ENCODE measurements around the gene PDE4D.

The PDE4D gene

GRCh38 chr5:59521476-59521875 lies 372.1 kb downstream of the PDE4D start:
- POLR2A ChIA-PET = no interaction called here
- no peak for DNase-seq (ENCODE audit: extremely low spot score)
- CTCF ChIA-PET = no interaction called here
- TF ChIP-seq BHLHE40 (IDR thresholded peaks at IDR 0.05; ENCODE audit: borderline replicate concordance) = no peak
- TF ChIP-seq FOXA1 (IDR thresholded peaks at IDR 0.05) = no peak
- no peak for TF ChIP-seq LEF1 (IDR thresholded peaks at IDR 0.05; ENCODE audit: borderline replicate concordance)
- TF ChIP-seq L3MBTL2 (conservative IDR thresholded peaks at IDR 0.05) = no peak
- no peak for TF ChIP-seq ZNF384 (IDR thresholded peaks at IDR 0.05)
- no peak for TF ChIP-seq FOXK2 (IDR thresholded peaks at IDR 0.05)
- TF ChIP-seq PKNOX1 (IDR thresholded peaks at IDR 0.05) = no peak
- TF ChIP-seq CTBP1 (IDR thresholded peaks at IDR 0.05; ENCODE audit: borderline replicate concordance) = no peak
- no peak for TF ChIP-seq NFRKB (IDR thresholded peaks at IDR 0.05)
- TF ChIP-seq ELF4 (IDR thresholded peaks at IDR 0.05) = no peak
- TF ChIP-seq TARDBP (IDR thresholded peaks at IDR 0.05) = no peak
- no peak for TF ChIP-seq SP1 (IDR thresholded peaks at IDR 0.05)
- no peak for TF ChIP-seq HDGF (IDR thresholded peaks at IDR 0.05; ENCODE audit: borderline replicate concordance)
- TF ChIP-seq SUZ12 (IDR thresholded peaks at IDR 0.05) = no peak
- no peak for TF ChIP-seq FOXM1 (IDR thresholded peaks at IDR 0.05; ENCODE audit: borderline replicate concordance)
- no peak for TF ChIP-seq ARNT (IDR thresholded peaks at IDR 0.05)

- CTCF ChIA-PET = no interaction called here
- DNase-seq (ENCODE audit: extremely low spot score) = no peak
- no peak for TF ChIP-seq PKNOX1 (IDR thresholded peaks at IDR 0.05)
- no peak for TF ChIP-seq NFRKB (IDR thresholded peaks at IDR 0.05)
- no peak for TF ChIP-seq LEF1 (IDR thresholded peaks at IDR 0.05; ENCODE audit: borderline replicate concordance)
- no peak for TF ChIP-seq FOXK2 (IDR thresholded peaks at IDR 0.05)
- no peak for TF ChIP-seq ARNT (IDR thresholded peaks at IDR 0.05)
- TF ChIP-seq FOXA1 (IDR thresholded peaks at IDR 0.05) = no peak
- POLR2A ChIA-PET = no interaction called here
Measured at GRCh38 chr5:59519338-59519737, 374.2 kb downstream of the PDE4D start.

- ChIA-PET POLR2A (no interaction called here), CTCF (no interaction called here)
- TF ChIP-seq FOXA1 (IDR thresholded peaks at IDR 0.05) (no peak), NFRKB (IDR thresholded peaks at IDR 0.05) (no peak), TARDBP (IDR thresholded peaks at IDR 0.05) (no peak), ARNT (IDR thresholded peaks at IDR 0.05) (no peak), L3MBTL2 (conservative IDR thresholded peaks at IDR 0.05) (no peak), BHLHE40 (IDR thresholded peaks at IDR 0.05; ENCODE audit: borderline replicate concordance) (no peak), PKNOX1 (IDR thresholded peaks at IDR 0.05) (no peak), SUZ12 (IDR thresholded peaks at IDR 0.05) (no peak), HDGF (IDR thresholded peaks at IDR 0.05; ENCODE audit: borderline replicate concordance) (no peak), ZNF384 (IDR thresholded peaks at IDR 0.05) (no peak), CTBP1 (IDR thresholded peaks at IDR 0.05; ENCODE audit: borderline replicate concordance) (no peak), FOXK2 (IDR thresholded peaks at IDR 0.05) (no peak), LEF1 (IDR thresholded peaks at IDR 0.05; ENCODE audit: borderline replicate concordance) (no peak), ELF4 (IDR thresholded peaks at IDR 0.05) (no peak), SP1 (IDR thresholded peaks at IDR 0.05) (no peak), FOXM1 (IDR thresholded peaks at IDR 0.05; ENCODE audit: borderline replicate concordance) (no peak)
- no peak for DNase-seq (ENCODE audit: extremely low spot score)
Measured at GRCh38 chr5:59517926-59518585, 375.5 kb downstream of the PDE4D start.

GRCh38 chr5:59516161-59516560 lies 377.4 kb downstream of the PDE4D start:
- ChIA-PET POLR2A (no interaction called here), CTCF (interaction anchor here (0.7 kb wide), 1 partner anchor 156 kb away, joined by 3 read pairs; no protein-coding TSS in a partner anchor)
- TF ChIP-seq FOXK2 (IDR thresholded peaks at IDR 0.05) = no peak
- no peak for TF ChIP-seq SP1 (IDR thresholded peaks at IDR 0.05)
- no peak for TF ChIP-seq ARNT (IDR thresholded peaks at IDR 0.05)
- no peak for TF ChIP-seq PKNOX1 (IDR thresholded peaks at IDR 0.05)
- no peak for TF ChIP-seq NFRKB (IDR thresholded peaks at IDR 0.05)
- no peak for TF ChIP-seq LEF1 (IDR thresholded peaks at IDR 0.05; ENCODE audit: borderline replicate concordance)
- no peak for TF ChIP-seq ELF4 (IDR thresholded peaks at IDR 0.05)
- TF ChIP-seq L3MBTL2 (conservative IDR thresholded peaks at IDR 0.05) = no peak
- TF ChIP-seq TARDBP (IDR thresholded peaks at IDR 0.05) = no peak
- TF ChIP-seq FOXA1 (IDR thresholded peaks at IDR 0.05) = no peak
- TF ChIP-seq ZNF384 (IDR thresholded peaks at IDR 0.05) = no peak
- no peak for TF ChIP-seq CTBP1 (IDR thresholded peaks at IDR 0.05; ENCODE audit: borderline replicate concordance)
- TF ChIP-seq FOXM1 (IDR thresholded peaks at IDR 0.05; ENCODE audit: borderline replicate concordance) = no peak
- TF ChIP-seq HDGF (IDR thresholded peaks at IDR 0.05; ENCODE audit: borderline replicate concordance) = no peak
- TF ChIP-seq BHLHE40 (IDR thresholded peaks at IDR 0.05; ENCODE audit: borderline replicate concordance) = no peak
- TF ChIP-seq SUZ12 (IDR thresholded peaks at IDR 0.05) = no peak
- no peak for DNase-seq (ENCODE audit: extremely low spot score)

- no peak for TF ChIP-seq TARDBP (IDR thresholded peaks at IDR 0.05)
- no peak for TF ChIP-seq ZNF384 (IDR thresholded peaks at IDR 0.05)
- ChIA-PET POLR2A (no interaction called here), CTCF (interaction anchor here (0.7 to 1.9 kb wide), 11 partner anchors 12 to 294 kb away, joined by 3 to 8 read pairs (median 3); no protein-coding TSS in a partner anchor)
- no peak for DNase-seq (ENCODE audit: extremely low spot score)
Measured at GRCh38 chr5:59506285-59506877, 387.1 kb downstream of the PDE4D start.

Measured in HEK293T (cell line).